GM19351 (cell line): ENCODE measurements around the gene SDS.
A peak's percentile ranks its signal among the peaks of the same experiment; 100 is the strongest.
"Not testable (repeated sequence)": the region's sequence is repeated elsewhere in the genome, so short reads cannot be mapped to it uniquely, and the experiment has no call there.

ENCODE experiments used
- ATAC-seq: cut with Tn5 transposase; IDR thresholded peaks from one replicate; pipeline ENCODE4 v1.9.1; 2021; ENCODE audit warnings: mild to moderate bottlenecking, moderate library complexity; ENCODE audit not compliant: unreplicated experiment

The SDS gene

DNA sequence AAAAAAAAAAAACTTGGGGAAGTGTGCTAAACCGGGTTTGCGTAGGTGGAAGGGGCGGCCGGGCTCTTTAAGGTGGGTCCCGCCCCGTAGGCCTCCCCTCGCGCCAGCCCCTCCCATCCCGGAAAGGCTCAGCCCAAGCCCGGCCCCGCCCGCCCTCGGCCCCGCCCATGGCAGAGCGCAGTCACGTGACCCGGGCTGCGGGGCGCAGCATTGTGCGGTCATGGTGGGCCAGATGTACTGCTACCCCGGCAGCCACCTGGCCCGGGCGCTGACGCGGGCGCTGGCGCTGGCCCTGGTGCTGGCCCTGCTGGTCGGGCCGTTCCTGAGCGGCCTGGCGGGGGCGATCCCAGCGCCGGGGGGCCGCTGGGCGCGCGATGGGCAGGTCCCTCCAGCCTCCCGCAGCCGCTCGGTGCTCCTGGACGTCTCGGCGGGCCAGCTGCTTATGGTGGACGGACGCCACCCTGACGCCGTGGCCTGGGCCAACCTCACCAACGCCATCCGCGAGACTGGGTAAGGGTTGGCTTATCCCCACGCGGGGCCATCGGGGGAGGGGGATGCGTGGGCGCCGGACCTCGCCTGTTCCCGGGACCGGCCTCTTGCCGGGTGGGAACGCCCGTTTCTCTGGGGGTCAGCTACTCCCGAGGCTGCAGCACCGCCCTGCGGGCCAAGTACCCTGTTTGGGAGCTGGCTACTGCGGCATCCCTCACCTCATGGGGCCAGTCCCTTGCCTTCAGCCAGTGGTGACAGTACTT is 45.1 kb downstream of the SDS start, which contains the start of gene PLBD2:
Gene PLBD2 (plus strand): TSS at position 207 of the 752 bp plus-strand sequence. CDS start 14 bp downstream, at position 221.
- peak; percentile 88 for ATAC-seq

DNA sequence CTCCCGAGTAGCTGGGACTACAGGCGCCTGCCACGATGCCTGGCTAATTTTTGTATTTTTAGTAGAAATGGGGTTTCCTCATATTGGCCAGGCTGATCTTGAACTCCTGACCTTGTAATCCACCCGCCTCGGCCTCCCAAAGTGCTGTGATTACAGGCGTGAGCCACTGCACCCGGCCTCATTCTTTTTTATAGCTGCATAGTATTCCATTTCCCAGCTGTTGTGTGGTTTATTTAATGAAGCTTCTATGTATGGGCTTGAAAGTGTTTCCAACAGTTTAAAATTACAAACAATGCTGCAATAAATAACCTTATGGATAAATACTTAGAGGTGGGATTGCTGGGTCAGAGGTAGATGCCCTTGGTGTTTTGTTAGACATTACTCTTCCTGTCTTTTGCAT is 49.5 kb downstream of the SDS start:
- ATAC-seq: not testable (repeated sequence)

- no peak for ATAC-seq
Observed at GRCh38 chr12:113351089-113351488, 52.6 kb downstream of the SDS start.

- no peak for ATAC-seq
Observed at GRCh38 chr12:113348849-113349536, 54.7 kb downstream of the SDS start.

- ATAC-seq: no peak
Observed at GRCh38 chr12:113347892-113348291, 55.8 kb downstream of the SDS start.

GRCh38 chr12:113347107-113347506 is 56.6 kb downstream of the SDS start:
- ATAC-seq: no peak

- no peak for ATAC-seq
Observed at GRCh38 chr12:113346353-113346752, 57.3 kb downstream of the SDS start.

DNA sequence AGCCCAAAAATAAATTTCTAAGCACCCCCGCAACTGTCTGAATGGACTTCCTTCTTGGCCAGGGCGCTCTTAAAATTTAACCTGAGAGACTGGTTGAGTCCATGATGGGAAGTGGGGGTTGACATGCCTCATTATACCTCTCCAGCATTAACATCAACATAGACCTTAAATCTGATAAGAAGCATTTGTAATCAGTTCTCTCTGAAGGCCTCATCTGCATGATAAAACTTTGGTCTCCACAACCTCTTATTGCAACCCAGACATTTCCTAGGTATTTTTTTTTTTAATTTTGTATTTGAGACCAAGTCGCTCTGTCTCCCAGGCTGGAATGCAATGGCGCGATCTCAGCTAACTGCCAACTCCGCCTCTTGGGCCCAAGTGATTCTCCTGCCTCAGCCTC is 58.4 kb downstream of the SDS start:
- ATAC-seq: no peak
